Activated CD4-positive, alpha-beta T cell treated with anti-CD3 and anti-CD28 coated beads, Interleukin-2, Interleukin-6, amounts not matched to agents 100 ng/mL and 50 ng/mL, durations not matched to agents 16 hours and 8 hours (primary cell): ENCODE results near the gene IGFALS.

Source experiments
- DNase-seq: peaks from one replicate; pipeline ENCODE4 v3.0.0-alpha.2; 2020

The IGFALS gene

DNA sequence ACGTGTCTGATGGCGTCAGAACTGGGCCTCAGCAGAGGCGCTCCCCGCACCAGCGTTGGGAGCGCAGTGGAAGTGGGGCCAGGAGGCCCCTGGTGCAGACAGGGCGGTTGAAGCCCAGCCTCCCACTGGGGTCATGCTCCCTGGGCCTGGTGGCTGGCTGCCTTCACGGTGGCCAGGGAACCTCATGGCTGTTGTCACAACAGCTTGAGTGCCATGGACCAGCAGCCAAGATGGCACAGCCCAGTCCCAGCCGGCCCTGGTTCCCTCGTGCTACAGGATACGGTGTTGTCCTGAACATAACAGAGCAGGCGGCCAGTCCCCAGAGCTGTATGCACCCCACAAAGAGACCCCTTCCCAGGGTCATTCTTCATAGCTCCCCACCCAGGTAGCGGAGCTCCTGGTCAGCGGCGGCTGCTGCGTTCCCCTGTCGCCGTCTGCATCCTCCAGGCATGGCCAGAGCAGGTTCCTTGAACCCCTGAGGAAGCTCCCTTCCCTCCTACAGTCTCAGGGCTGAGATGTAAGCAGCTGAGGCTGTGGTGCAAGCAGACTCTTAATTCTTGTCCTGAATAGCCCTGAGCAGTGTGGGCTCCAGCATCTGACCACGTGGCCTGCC lies 51.8 kb downstream of the IGFALS start:
- no peak for DNase-seq

DNA sequence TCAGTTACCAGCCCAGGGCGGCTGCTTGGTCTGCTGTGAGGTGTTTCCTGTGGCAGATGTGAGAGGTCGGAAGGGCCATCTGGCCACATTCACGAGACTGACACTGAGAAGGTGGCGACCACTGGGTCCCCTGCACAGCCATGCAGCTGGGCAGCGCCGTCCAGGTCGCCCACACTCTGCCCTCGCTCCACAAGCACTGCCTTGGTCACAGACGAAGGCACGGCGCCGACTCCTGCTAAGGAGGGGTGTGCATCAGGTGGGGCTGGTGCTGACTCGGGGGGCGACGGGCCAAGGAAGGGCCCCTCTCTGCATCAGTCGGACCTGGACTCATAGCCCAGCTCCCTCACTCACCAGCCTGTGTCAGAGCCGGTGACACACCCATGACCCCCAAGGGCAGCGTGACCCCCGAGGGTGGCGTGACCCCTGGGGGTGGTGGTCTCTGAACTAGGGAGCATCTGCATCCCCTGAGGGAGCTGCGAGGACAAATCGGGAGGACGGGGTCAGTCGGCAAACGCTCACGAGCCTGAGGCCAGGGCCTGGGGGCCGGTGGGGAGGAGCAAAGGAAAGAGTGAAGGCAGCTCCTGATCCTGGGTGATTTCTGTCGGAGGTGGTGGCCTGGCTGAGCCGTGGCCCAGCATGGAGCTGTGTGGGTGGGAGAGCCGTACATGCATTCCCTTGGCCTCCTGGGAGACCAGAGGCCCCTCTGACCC lies 52.6 kb downstream of the IGFALS start:
- no peak for DNase-seq
